Fibroblast of lung (primary cell): ENCODE measurements around the gene UBAP1.

Source experiments
- CTCF ChIP-seq, 2 donors: IDR thresholded peaks in 1 of 2; conservative IDR thresholded peaks in 1 of 2; 1 replicate in 1 of 2; 2 replicates in 1 of 2; pipeline ENCODE4 v1.5.1; 2011 to 2012; ENCODE audit warnings: low read length in 2 of 2, control low read depth in 1 of 2, inconsistent platforms in 1 of 2, low read depth in 1 of 2, mild to moderate bottlenecking in 1 of 2
- EZH2 ChIP-seq: IDR thresholded peaks from 2 replicates; pipeline ENCODE4 v1.5.1; 2012; ENCODE audit warnings: low read length, control low read depth, mild to moderate bottlenecking; ENCODE audit errors: missing control alignments

- TF ChIP-seq CTCF (conservative IDR thresholded peaks at IDR 0.05 in 1 of 2, IDR thresholded peaks at IDR 0.05 in 1 of 2; ENCODE audit: low read depth in 1 of 2, low read length in 2 of 2) (no peak), EZH2 (no peak)
Measured at GRCh38 chr9:34163434-34163833, 15.4 kb upstream of the UBAP1 start.
